ENCODE measurements around the gene TBX2. TPM values are rescaled to one million over a fixed set of nuclear protein-coding genes. Genes with fewer than 3 reads are reported as not detected.
A peak's percentile ranks its signal among the peaks of the same experiment; 100 is the strongest.

Gene TBX2
- total and polyA plus RNA-seq, 2 of the 13 experiments (the other 11 are each of a cell fraction or from before 2014, with no cell fraction given): 2.8 to 15.3 TPM

- TF ChIP-seq, protein P1, sequence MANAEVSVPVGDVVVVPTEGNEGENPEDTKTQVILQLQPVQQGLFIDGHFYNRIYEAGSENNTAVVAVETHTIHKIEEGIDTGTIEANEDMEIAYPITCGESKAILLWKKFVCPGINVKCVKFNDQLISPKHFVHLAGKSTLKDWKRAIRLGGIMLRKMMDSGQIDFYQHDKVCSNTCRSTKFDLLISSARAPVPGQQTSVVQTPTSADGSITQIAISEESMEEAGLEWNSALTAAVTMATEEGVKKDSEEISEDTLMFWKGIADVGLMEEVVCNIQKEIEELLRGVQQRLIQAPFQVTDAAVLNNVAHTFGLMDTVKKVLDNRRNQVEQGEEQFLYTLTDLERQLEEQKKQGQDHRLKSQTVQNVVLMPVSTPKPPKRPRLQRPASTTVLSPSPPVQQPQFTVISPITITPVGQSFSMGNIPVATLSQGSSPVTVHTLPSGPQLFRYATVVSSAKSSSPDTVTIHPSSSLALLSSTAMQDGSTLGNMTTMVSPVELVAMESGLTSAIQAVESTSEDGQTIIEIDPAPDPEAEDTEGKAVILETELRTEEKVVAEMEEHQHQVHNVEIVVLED (CRISPR knock-in tag; IDR thresholded peaks at IDR 0.05; ENCODE audit: borderline replicate concordance): no peak
- TF ChIP-seq GTF3A (CRISPR knock-in tag; conservative IDR thresholded peaks at IDR 0.05) (peak; percentile 83; the same call in 1 of the 2 replicates), RORA (CRISPR knock-in tag; IDR thresholded peaks at IDR 0.05) (no peak), KMT2B (CRISPR knock-in tag; IDR thresholded peaks at IDR 0.05) (no peak; the same call in 1 of the 2 replicates), CREB3 (CRISPR knock-in tag; IDR thresholded peaks at IDR 0.05) (no peak), ZNF407 (CRISPR knock-in tag; IDR thresholded peaks at IDR 0.05; ENCODE audit: not compliant biosample characterization) (no peak), SMAD3 (CRISPR knock-in tag; IDR thresholded peaks at IDR 0.05) (no peak)
- TF ChIP-seq, protein P2, sequence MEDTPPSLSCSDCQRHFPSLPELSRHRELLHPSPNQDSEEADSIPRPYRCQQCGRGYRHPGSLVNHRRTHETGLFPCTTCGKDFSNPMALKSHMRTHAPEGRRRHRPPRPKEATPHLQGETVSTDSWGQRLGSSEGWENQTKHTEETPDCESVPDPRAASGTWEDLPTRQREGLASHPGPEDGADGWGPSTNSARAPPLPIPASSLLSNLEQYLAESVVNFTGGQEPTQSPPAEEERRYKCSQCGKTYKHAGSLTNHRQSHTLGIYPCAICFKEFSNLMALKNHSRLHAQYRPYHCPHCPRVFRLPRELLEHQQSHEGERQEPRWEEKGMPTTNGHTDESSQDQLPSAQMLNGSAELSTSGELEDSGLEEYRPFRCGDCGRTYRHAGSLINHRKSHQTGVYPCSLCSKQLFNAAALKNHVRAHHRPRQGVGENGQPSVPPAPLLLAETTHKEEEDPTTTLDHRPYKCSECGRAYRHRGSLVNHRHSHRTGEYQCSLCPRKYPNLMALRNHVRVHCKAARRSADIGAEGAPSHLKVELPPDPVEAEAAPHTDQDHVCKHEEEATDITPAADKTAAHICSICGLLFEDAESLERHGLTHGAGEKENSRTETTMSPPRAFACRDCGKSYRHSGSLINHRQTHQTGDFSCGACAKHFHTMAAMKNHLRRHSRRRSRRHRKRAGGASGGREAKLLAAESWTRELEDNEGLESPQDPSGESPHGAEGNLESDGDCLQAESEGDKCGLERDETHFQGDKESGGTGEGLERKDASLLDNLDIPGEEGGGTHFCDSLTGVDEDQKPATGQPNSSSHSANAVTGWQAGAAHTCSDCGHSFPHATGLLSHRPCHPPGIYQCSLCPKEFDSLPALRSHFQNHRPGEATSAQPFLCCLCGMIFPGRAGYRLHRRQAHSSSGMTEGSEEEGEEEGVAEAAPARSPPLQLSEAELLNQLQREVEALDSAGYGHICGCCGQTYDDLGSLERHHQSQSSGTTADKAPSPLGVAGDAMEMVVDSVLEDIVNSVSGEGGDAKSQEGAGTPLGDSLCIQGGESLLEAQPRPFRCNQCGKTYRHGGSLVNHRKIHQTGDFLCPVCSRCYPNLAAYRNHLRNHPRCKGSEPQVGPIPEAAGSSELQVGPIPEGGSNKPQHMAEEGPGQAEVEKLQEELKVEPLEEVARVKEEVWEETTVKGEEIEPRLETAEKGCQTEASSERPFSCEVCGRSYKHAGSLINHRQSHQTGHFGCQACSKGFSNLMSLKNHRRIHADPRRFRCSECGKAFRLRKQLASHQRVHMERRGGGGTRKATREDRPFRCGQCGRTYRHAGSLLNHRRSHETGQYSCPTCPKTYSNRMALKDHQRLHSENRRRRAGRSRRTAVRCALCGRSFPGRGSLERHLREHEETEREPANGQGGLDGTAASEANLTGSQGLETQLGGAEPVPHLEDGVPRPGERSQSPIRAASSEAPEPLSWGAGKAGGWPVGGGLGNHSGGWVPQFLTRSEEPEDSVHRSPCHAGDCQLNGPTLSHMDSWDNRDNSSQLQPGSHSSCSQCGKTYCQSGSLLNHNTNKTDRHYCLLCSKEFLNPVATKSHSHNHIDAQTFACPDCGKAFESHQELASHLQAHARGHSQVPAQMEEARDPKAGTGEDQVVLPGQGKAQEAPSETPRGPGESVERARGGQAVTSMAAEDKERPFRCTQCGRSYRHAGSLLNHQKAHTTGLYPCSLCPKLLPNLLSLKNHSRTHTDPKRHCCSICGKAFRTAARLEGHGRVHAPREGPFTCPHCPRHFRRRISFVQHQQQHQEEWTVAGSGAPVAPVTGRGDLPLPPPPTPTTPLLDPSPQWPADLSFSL (CRISPR knock-in tag; IDR thresholded peaks at IDR 0.05): no peak
- TF ChIP-seq, protein P3, sequence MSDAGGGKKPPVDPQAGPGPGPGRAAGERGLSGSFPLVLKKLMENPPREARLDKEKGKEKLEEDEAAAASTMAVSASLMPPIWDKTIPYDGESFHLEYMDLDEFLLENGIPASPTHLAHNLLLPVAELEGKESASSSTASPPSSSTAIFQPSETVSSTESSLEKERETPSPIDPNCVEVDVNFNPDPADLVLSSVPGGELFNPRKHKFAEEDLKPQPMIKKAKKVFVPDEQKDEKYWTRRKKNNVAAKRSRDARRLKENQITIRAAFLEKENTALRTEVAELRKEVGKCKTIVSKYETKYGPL (CRISPR knock-in tag; IDR thresholded peaks at IDR 0.05): no peak
Observed at GRCh38 chr17:61455324-61456060, 55.8 kb downstream of the TBX2 start (continued).
